HG03066 (cell line): ENCODE measurements around the gene PDLIM4.

Source experiments
- ATAC-seq: cut with Tn5 transposase; IDR thresholded peaks from one replicate; pipeline ENCODE4 v1.9.1; 2021; ENCODE audit warnings: low read depth; ENCODE audit not compliant: unreplicated experiment

The PDLIM4 gene

DNA sequence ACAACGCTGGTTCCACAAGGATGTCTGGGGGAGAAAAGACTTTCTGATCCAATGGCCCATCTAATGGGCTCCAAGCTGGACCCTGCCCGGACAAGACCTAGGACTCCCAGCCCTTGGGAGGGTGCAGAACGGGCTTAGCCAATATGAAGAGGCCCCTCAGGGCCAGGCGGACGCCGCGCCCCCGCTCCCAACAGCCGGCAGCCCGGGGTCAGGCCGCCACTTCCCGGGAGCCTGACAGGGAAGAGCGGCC, 30.3 kb upstream of the PDLIM4 start:
- ATAC-seq: no peak

DNA sequence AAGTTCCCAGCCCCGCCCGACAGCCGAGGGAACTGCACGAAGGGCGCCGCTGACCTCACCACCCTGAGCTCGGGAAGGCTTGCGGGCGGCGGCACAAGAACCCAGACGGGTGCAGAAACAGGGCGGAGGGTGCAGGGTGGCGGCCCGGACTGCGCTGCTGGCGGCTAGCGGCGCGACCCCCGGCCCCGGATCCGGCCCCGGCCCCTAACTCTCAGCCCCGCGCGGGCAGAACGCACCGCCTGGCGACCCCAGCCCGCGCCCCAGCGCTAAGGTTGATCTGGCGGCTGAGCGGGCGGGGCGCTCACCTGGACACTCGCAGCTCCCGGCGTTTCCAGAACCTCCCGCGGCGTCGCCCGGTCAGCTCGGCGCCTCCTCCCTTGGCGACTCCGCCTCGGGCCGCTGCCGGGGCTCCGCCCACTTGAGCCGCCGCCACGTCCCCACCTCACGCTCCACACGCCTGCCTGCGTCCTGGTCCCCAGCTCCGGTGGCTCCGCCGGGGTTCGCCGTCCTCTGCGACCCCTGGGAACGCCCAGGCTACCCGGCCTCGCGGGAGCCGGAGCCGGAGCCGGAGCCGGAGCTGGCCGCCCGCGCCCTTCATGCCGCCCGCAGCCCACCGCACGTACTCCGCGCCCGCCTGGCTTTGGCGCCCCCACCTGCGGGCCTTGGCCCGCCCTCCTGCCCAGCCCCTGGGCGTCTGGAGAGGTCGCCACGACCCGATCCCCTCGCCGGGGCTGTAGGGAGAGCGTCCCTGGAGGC, 29.8 kb upstream of the PDLIM4 start, which contains the start of gene P4HA2:
P4HA2 (minus strand) TSS at position 369 of the 756 bp plus-strand sequence. CDS start 9,227 bp downstream, outside the sequence.
- ATAC-seq: peak; percentile 93

DNA sequence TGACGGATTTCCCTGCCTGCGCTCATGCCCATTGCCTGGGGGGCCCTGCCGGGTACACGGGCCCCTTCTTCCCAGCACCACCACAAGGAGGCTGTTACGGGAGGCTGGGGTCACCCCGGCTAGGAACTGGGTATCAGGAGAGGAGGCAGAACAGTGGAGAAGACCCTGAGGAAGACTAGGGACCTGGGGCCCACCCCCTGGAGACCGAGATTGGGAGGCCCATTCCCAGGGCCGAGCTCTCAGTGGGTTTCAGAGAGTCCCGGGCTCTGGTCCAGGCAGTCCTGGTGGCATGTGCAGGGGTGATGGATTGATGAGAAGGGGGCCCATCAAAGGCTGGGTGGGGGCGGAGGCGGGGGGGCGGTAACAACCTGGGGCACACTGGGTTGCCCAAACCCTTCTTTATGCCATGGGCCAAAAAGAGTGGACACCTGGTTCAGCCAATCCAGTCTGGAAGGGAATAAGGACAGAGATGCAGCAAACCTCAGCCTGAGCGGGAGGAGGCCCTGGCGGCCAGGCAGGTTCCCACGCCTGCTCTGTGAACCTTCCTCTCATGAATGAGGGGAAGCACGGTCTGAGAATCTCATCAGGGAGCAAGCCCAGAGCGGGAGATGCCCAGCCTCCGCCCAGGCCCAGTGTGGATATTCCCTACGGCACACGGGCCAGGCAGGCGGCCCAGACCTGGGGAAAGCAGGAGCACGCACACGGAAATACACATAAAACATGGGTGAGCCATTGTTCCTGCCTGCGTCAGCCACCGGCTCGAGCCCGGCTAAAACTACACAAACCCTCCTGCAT, 29.1 kb upstream of the PDLIM4 start:
- no peak for ATAC-seq

DNA sequence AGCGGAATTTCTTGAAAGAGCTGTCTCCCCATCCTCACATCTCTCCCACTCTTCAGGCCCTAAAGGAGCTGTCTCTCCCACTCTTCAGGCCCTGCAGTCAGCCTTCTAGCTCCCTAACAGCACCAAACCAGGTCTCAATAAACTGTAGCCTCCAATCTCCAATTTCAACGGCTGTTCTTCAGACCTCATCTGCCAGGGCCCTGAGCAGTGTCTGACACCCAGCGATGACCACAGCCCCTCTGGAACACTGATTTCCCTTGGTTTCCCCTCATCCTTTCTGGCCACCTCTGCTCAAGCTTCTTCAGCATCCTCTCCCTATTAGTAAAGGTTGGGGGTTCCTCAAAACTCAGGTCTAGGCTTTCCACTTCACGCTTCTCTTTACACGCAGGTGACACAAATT, 28.3 kb upstream of the PDLIM4 start:
- no peak for ATAC-seq

DNA sequence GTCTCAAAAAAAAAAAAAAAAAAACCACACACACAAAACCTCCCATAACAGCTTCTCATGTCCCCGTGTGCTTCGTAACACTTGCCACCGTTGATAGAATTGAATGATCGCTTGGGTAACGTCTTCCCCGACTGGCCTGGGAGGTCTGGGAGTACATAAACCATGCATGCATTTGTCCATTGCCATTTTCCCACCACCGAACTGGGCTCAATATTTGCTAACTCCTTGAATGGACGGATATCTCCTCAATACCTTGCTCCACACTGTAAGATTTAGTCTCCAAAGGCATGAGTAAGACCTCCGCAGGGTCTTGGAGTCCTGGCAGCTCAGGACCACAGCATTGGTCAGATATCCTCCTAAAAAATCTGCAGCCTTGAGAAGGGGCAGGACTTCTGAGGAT, 26.6 kb upstream of the PDLIM4 start:
- ATAC-seq: no peak

DNA sequence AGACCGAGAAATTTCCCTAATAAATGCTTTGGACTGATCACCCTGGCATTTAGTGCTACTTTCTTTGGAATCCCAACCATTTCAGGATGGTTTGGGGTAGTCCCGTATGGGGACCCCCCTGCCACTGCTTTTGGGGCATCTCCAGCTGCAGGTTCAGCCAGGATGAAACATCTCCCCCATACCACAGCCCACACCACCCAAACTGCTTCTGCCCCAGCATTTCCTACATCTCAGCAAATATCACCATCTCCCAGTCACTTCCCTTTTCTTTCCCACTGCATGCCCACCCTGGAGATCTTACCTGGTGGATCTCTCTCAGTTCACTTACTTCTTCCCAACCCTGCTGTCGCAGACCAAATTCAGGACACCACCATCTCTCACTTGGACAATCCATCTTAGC, 25.0 kb upstream of the PDLIM4 start:
- no peak for ATAC-seq

DNA sequence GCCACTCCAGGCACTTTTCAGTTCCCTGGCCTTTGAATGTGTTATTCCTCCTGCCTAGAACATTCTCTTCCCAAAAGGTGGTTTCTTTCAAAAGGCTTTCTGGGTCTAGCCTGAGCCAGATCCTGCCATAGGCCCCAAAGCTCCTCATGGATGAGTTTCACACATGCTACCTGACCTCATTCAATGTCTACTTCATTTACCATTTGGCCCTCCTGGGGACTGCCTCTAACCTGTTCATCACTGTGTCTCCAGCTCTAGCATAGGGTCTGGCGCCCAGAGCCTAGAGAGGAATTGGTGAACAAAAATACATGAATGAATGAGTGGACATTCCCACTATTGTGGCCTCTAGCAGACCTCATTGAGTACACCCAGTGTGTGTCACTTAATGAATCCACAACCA, 24.4 kb upstream of the PDLIM4 start:
- ATAC-seq: no peak

DNA sequence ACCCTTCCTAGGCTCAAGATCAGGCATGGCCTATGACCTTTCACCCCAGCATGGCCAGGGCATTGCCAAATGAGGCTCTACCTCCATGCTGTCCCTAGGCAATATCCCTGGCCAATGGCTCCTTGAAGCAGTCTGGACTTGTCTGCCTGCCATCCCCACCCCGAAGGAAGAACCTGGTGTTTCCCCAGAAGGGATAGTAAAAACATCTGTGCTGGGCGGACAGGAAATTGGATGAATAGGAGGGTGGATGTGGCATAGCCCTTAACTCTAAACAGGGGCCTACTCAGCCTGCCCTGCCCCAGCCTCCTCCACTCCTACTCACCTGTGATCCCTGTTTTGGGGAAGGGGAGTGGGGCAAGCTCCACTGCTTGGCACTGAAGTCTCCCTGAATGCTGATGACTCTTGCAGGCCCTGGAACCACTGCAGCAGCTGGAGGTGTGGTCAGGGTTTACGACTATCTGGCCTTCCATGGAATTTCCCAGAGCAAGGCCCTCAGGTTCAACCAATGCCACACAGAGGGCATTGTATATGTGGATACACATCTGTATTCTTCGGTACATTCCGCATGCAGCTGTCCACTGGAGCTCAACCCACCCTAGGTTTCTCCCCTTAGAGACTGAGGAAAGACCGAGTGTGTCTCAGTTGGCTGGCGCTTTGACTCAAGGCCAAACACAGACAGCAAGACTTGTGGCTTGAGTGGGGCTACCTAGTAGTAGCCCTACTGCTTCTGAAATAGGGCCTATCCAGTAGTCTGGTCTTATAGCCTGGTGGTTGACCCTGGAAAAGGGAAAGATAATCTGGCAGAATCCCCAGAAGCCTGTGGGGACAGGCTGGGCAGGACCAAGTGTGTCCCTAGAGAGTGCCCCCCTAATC, 23.4 kb upstream of the PDLIM4 start:
- ATAC-seq: no peak

DNA sequence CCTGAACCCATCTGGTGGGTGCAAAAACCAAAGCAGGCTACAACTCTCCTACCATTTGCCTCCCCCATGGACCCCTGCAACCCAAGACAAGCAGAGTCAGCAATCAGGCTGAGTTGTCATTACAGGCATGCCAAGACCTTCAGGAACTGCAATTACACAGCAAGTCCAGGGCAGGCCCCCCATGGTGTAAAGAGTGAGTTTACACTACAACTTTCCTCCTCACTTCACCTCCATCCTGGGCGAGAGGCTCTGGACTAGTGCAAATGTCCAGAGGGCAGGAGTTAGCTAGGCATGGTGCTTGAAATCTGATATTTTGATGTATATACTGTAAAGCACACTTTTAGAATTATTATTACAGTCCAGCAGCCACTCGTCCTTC, 22.8 kb upstream of the PDLIM4 start:
- ATAC-seq: no peak

DNA sequence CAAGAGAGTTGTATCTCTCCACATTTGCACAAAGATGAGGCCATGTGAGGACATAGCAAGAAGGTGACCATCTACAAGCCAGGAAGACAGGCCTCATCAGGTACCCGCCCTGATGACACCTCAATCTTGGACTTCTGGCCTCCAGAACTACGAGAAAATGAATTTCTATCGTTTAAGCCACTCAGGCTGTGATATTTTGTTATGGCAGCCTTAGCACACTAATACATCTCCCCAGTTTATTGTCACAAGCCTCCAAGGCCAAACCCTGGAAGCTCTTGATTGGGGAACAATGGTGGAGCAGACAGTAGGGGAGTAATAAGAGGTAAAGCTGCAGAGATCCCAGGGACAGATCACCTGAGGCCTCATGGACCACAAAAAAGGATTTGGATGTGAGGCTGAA, 22.2 kb upstream of the PDLIM4 start:
- no peak for ATAC-seq

DNA sequence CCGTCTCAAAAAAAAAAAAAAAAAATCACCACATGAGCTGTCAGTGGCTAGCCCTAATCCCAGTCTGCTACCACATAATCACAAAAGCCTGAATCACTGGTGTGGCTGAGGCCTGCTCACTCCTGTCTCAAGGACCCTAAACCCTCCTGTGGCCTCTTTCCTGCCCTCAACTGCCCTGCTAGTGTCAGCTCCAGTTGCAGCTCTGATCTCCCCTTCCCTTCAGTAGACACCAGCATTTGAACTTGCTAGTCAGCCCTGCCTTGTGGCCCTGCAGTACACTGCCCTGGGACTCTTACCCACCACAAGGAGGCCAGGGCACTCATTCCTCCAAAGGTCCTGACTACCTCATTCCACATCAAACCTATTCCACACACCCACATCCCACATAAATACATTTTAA, 20.4 kb upstream of the PDLIM4 start:
- ATAC-seq: no peak

DNA sequence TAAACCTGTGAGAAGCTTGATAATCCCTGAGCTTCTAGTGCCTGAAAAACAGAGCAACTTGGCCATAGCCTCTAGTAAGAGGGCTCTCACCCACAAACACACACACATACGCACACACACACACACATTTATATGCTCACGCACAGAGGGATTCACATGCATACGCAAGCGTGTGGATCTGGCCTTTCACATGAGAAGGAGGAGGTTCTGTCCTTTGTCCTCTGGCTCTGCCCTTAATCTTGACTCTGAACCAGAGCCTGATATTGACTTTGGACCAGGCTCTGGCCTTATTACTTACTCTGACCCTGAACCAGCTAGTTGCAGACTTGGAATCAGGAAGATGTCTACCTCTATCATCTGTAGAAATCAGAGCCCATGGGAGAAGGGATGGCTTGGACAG, 19.8 kb upstream of the PDLIM4 start:
- ATAC-seq: no peak

DNA sequence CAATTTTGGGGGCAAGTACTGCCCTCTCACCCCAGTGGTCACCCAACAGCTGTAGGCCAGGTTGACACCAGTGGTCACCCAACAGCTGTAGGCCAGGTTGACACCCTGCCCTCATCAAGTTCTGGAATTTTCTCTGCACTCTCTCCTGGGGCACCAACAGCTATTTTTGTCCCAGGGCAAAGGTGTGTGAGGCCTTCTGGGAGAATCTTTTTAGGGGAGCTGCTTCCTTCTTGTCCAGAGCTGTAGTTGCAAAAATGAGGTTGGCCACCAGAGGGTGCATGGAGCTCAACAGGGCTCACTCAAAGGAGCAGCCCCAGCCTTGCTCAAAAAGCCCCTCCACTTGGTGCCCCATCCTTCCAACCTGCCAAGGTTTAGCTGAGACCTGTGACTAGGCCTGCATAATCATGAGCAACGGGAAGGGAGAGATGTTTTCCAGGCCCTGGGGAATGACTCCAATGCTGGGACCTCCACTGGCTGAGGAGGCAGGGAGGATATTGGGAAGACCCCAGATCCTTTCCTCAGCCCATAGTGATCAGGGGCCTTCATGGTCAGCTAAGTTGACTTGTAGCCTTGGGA, 19.2 kb upstream of the PDLIM4 start:
- peak; percentile 83 for ATAC-seq

DNA sequence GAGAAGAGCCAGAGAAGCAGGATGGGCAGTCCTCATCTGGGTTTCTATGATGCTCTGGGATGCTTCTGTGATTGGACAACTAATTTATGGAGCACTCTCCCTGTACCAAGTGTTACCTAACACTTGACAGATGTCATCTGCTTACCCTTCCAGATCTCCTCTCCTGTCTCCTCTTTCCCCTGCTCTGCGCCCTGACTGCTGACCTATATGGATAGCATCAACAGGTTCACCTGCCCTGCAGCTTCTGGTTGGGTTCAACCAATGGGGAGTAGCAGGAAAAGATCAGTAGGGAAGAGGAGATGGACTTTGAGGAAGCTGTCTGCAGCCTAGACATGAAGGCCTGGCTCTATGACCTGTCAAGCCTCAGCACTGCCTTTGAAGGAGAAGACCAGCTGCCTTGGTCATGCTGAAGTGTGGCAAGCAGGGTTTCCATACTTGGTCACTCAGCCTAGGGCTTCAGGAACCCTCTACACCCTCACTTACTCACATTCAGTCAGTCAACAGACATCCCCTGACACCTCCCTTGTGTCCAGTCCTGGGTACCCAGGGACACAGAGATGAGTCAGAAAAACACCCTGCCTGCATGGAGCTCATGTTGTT, 18.5 kb upstream of the PDLIM4 start:
- no peak for ATAC-seq

DNA sequence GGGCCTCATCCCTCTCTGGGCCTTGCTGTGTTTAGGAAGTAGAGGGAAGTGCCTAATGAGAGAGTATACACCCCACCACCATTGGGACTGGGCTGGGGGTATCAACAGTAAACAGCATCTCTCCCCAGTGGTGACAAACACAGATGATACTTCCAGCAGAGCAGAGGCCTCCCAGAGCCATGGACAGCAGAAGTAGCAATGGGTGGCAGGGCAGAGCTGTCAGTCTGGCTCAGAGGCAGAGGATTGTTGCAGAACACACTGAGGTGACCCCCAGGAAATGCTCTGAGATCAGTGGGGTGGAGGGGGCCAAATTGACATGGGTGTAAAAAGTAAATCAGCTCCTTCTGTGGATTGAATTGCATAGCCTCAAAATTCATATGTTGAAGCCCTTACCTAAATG, 17.7 kb upstream of the PDLIM4 start:
- ATAC-seq: no peak

DNA sequence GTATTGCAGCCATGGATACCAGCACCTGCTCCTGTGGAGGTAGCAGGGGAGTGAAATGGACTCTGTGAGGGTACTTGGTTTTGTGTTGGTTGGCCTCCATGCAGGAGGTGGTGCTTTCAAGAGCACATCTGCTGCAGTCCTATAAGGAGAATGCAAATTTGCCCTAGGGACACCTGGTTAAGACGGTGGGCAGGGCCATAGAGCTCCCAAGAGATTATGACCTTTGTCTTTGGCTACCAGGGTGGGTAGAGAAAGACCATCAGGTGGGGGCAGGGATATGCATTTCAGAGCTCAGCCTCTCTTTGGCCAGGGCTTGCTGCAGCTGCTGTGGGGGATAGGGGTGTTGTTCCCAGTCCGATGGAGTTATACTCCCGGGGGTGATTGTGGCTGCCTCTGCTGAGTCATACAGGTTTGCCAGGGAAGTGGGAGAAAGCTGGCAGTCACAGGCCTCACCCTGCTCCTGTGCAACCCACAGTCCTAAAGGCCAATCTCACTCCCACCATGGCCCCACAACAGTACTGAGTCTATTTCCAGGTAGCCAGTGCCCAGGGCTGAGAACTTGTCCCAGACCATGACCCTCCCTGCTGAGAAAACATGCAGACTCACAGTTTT, 14.0 kb upstream of the PDLIM4 start:
- ATAC-seq: no peak

DNA sequence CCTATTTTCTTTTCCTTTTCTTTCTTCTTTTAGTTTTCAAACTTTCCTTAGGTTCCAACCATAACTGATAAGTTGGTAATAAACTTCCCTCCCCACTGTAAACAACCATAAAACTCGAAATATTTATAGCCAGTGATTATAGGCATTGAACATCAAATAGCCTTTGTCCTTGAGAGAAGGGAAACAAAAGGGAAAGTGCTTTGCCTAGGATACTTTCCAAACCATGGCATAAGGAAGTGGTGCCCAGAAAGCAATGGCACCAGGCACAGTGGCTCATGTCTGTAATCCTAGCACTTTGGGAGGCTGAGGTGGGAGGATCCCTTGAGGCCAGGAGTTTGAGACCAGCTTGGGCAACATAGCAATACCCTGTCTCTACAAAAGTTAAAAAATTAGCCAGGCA, 11.9 kb upstream of the PDLIM4 start:
- ATAC-seq: no peak

DNA sequence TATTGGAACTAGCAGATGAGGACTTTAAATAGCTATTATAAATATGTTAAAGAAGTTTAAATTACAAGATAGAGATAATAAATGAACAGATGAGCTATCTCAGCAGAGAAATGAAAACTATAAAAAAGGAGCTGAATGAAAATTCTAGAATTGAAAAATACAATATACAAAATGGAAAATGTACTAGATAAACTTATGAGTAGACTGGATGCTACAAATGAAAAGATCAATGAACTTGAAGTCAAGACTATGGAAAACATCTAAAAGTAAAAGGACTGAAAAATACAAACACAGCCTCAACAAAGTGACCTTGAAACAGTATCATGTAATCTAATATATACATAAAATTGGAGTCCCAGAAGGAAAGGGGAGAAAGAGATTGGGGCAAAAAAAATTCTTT, 10.7 kb upstream of the PDLIM4 start:
- no peak for ATAC-seq

DNA sequence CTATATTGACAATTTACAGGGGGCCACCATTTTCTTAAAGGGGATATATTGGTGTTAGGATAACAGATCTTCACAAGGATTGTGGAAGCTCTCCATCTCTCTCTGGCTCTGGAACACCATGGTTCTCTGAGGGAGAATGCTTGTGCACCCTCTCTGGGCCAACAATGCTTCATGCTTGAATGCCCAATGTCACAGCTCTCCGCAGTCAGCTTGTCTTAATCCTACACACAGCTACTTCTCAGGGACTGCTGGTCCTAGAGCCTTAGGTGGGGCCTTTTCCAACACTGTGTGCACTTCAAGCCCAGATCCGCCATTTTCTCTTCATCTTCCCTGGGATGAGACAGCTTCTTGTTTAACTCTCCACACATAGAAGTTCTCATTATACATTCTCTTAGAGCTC, 6.9 kb upstream of the PDLIM4 start:
- ATAC-seq: no peak

DNA sequence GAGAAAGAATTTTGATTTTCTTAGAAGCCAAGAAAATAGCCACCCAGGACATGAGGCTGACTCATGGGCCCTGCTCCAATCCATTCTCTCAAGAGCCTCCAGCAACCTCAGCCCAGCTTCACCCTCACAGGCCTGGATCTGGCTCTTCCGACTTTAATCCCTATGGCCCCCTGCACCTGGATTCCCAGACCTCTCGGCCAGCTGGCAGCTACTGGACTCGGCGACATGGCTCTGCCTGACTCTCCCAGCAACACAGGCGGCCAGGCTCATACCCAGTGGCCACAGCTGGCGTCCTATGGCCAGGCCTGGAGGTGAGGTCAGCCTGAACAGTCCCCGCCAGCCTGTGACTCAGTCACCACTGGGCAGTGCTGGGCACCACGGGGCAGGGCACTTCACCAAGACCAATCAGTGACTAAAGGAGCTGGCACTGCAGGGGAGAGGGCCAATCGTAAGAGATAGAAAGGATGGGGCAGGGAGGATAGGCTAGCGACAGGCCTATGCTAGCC, 6.2 kb upstream of the PDLIM4 start:
- ATAC-seq: no peak
